Activated naive CD4-positive, alpha-beta T cell (primary cell): Measurements from ENCODE around the gene KMT2C.
"Not testable (repeated sequence)": the region's sequence is repeated elsewhere in the genome, so short reads cannot be mapped to it uniquely, and the experiment has no call there.

Source experiments
- DNase-seq, 4 experiments: peaks; one replicate each; lab custom pipeline; 2025; lab: John Stamatoyannopoulos, UW

KMT2C gene

DNA sequence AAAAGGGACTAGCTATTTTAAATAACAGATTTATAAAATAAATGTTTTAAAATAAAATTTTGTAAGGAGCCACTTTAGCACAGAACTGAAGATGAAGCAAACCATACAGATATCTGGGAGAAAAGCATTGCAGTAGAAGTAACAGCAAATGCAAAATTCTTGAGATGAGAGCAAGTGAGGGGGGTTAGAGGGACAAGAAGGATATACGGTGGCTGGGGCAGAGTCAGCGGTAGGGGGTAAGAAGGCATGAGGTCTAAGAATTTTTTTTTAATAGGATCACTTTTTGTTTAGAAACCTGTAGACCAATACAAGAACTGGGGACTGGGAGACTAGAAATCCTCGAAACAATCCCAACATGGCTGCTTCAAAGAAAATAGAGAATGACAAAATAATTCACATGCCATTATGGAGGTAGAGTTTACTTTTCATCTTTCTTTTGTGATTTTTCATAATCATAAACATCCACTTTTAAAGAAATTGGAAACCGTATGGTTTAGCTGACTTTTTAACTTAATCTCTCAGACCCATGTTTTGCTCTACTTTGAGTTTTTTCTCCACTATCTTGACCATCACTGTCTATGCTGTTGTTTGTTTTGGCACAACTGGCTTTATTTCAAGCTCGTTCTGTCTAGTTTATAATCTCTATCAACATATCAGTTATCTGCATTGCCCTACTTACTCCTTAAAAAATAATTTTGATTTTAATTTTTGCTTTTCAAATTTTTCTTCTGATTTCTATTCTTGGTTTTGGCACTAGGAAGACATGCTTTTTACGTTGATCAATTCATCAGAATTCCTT lies 73.5 kb downstream of the KMT2C start:
- no peak for DNase-seq

DNA sequence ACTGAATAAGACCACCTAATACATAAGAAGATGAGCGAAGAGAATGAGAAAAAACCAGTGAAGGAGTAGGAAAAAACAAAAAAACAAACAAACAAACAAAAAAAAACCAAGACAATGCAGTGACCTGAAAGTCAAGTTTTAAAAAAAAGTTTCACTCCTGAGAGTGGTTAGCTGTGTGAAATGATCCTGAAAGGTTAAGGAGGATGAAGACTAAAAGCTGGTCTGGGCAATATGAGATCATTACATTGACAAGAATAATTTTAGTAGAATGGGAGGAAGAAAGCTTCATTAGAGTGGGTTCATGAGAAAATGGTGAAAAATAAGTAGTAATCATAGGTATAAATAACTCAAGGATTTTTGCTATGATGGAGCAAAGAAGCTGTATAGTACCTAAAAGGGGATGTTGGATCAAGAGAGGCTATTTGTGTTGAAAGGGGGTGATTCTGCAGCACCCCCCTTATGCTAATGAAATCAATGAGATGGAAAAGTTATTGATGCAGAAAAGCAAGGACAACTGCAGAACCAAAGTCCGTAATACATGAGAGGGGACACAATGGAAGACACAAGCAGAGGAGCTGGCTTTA lies 80.2 kb downstream of the KMT2C start:
- no peak for DNase-seq

DNA sequence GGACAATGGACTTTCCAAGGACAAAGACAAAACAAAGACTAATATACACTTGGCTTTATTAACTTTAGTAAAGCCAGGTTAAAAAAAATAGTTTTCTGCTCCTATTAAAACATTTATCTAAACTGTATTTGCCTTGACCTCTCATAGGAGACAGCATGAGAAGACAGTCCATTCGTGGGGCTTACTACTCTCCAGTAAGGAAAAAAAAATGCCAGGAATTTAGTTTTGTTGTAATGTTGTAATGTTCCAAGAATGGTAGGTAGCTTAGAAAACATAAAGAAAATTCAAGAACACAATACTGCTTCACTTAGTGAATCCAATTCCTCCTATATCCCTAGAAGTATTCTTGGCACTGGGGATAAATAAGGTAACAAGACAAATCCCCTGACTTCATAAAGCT lies 81.7 kb downstream of the KMT2C start:
- DNase-seq, result no peak

DNA sequence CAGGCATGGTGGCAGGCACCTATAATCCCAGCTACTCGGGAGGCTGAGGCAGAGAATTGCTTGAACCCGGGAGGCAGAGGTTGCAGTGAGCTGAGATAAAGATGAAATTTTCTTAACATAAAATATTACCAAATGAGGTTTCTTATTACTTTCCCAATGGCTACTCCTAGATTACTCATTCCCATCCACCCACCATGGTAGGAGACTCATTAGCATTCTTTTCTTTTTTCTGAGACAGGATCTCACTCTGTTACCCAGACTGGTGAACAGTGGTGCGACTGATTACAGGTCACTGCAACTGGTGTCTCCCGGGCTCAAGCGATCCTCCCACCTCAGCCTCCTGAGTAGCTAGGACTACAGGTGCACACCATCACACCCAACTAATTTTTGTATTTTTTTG lies 82.5 kb downstream of the KMT2C start:
- DNase-seq, result not testable (repeated sequence)

DNA sequence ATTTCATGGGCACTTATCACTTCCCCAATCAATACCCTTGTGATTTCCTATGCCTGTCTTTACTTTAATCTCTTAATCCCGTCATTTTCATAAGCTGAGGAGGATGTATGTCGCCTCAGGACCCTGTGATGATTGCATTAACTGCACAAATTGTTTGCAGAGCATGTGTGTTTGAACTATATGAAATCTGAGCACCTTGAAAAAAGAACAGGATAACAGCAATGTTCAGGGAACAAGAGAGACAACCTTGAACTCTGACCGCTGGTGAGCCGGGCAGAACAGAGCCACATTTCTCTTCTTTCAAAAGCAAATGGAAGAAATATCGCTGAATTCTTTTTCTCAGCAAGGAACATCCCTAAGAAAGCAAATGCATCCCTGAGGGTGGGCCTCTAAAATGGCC lies 84.1 kb downstream of the KMT2C start:
- DNase-seq, result not testable (repeated sequence)

DNA sequence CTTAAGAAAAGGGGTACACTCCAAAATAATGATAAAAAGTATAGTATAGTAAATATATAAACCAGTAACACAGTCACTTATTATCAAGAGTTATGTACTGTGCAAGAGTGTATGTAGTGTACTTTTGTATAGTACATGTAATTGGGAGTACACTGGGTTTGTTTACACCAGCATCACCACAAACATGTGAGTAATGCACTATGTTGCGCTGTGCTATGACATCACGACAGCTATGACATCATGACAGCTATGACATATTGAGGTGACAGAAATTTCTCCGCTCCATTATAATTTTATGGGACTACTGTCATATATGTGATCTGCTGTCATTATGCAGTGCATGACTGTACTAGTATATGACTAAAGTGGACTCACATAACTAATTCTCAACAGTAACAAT lies 84.6 kb downstream of the KMT2C start:
- no peak for DNase-seq

DNA sequence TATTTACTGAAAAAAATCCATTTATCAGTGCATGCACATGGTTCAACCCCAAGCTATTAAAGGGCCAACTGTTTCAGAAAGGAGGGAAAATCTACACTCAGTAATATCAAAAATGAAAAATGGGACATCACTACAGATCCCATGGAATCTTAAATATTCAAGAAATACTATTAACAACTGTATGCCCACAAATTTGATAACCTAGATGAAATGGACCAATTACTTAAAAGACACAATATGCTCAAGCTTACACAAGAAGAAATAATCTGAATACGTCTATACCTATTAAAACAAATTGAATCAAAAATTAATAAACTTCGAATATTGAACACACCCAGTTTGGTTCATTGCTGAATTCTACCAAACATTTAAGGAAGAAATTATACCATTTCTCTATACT lies 87.9 kb downstream of the KMT2C start:
- DNase-seq, result no peak

DNA sequence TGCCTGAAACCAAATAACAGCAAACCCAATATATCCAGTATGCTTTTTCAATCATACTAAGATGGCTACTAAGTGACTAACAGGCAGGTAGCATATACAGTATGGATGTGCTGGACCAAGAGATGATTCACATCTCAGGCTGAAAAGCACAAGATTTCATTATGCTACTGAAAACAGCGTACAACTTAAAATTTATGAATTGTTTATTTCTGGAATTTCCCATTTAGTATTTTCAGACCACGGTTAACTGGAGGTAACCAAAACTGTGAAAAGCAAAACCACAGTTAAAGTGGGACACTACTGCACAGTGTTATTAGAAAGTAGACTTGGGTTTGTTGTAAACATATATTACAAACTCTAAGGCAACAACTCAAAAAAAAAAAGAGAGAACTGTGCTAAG lies 91.5 kb downstream of the KMT2C start:
- DNase-seq, result no peak

DNA sequence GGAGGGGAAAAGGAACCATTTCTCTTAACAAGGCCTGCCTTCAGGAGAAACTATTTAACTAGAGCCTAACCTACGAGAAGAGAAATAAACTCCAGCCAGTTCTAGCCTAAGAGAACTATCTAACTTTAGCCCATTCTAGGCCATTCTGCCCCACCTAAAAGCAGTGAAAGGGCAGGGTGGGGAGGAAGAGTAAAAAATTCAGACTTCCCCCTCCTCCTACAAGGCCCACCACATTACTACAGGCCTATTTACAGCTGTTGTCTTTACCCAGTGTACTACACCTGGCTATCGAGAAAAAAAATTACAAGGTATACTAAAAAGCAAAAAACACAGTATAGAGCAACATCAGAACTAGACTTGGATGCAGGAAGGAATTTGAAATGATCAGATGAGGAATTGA lies 93.0 kb downstream of the KMT2C start:
- no peak for DNase-seq

DNA sequence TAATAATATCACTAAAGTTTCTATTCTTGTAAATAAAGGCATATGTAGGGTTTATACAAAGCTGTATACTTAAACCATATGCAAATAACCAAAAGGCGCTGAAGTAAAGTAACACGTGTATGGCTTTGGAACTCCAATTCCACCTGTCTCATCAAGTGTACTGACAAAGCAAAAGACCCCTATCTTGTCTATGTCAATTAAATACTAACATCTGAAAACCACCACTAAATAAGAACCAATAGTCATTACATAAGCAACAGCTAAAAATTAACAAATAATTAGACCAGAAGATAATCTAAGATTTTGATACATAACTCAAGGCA lies 93.9 kb downstream of the KMT2C start:
- DNase-seq, result no peak

DNA sequence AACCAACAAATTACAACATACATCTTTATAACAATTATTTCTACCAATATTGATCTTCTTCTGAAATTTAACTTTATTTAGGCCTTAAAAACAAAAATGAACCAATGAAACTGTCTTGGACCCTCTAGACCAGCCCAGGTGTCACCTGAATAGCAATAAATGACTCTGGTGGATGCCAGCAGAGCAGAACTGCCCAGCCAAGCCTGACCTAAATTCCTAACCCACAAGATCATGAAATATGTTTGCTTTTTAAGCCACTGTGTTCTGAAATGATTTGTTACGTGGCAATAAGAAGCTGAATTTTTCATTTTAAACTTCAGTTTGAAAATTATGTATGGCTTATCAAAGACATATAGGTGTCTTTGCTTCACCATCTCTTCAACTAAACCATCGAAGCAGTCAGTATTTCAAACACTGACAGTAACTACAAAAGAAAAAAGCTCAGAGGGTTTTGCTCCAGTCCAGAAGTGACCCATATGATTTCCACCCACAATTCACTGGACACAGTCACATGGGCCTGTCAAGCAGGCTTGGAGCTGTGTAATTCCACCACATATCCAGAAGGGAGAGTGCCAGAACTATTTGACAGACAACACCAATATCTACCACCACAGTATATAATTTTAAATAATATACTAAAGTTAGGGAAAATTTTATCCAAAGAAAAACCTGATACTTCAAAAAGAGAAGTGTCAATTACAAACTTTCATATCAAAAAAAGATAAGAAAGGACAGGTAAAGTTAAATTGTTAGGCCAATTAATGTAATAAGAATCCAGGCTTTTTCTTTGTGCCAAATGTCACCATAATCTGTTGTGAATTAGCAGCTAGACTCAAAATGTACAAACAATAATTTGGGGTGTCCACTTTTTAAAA lies 94.5 kb downstream of the KMT2C start:
- DNase-seq, result no peak

DNA sequence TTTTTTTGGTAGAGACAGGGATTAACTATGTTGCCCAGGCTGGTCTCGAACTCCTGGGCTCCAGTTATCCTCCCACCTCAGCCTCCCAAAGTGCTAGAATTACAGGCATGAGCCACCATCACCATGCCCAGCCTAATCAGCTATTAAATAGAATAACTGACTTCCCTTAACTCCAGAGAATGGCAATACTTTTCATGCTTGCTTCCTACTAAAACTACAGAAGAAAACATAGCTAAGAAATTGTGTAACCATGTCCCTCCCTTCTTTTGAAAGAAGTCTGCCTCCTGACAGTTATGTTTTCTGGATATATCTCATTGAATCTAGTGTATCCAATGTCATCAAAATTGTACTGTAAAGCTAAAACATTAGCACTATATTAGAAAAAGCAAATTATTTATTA lies 95.6 kb downstream of the KMT2C start:
- DNase-seq, result no peak

DNA sequence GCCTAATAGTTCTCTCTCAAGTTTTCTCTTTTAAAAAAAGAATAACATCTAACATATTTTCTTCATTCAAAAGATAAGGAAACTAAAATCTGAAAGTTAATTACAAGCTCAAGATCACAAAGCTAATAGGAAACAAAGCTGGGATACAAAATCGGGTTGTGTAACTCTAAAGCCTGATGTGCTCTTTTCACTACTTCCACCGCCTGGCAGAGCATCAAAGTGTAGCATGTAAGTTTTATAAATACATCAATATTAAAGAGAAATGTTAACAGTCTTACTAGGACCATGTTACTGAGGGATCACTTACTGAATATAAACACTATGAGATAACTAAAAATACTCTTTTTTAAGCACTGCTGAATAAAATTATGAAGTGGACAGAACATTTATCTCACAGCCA lies 97.2 kb downstream of the KMT2C start:
- no peak for DNase-seq

DNA sequence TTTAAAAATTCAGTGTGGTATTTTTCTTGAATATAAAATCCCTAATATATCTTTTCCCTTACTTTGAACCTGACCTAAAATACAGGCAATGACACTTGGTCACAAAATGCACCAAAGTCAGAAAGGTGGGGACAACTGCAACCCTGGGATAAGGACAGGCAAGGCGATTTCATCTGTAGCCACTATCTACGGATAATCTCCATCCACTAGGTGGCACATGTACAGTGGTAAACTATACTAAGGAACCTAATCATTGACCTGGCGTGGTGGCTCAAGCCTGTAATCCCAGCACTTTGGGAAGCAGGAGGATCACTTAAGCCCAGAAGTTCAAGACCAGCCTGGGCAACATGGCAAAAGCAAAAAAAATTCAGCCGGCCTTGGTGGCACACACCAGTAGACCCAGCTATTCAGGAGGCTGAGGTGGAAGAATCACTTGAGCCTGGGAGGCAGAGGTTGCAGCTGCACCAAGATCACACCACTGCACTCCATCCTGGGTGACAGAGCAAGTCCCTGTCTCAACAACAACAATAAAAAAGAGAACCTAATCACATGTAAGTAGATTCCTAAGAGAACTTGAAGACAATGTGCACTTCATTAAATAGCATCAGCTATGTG lies 98.9 kb downstream of the KMT2C start:
- DNase-seq, result no peak

DNA sequence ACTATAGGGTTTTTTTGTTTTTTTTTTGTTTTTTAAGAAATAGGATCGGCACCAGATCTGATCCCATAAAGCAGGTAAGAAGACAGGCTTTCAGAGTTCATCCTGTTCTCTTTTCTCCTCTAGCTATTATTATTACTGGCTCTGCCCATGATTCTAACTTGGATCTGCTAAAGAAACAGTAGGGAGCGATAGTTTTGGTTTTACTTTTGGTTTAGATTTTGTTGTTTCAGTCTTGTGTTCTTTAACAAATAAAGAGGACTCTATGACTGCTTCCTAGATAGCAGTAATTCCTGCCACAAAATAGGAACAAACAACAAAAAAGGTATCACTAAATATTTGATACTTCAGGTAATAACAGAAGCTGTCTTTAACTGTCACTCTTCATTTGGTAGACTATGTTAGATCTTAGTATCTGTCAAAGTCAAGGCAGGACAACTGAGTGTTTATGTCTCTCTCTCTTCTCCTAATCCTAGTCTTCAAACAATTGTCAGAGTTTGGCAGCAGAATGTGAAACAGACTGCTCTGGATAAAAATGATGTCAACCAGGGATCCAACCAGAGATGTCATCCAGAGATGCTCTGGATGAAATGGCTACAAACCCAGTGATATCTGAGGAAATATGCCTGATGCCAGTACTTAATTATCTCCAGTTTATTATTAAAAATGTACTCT lies 99.8 kb downstream of the KMT2C start:
- no peak for DNase-seq

DNA sequence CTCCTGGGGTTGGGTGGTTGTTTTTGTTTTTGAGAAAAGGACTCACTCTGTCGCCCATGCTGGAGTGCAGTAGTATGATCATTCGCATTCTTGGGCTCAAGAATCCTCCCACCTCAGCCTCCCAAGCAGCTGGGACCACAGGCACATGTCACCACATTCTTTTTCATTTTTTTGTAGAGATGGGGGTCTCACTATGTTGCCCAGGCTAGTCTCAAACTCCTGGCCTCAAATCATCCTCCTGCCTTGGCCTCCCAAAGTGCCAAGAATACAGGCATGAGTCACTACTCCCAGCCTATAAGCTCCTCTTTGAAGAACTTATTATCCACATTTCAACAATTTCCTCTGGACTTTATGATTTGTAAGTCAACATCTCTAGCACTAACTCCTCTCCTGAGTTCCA lies 102.7 kb downstream of the KMT2C start:
- DNase-seq, result no peak

DNA sequence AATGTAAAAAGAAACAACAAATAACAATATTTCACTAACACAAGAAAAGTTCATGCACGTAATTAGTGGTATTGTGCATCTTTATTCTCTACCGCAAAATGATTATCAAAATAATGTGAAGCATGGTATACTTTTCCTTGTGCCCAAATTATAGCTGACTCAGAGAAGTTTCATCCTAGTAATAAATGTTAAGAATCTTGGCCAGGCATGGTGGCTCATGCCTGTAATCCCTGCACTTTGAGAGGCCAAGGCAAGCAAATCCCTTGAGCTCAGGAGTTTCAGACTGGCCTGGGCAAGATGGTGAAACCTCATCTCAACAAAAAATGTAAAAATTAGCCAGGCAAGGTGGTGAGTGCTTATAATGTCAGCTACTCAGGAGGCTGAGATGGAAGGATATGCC lies 105.0 kb downstream of the KMT2C start:
- DNase-seq, result no peak

DNA sequence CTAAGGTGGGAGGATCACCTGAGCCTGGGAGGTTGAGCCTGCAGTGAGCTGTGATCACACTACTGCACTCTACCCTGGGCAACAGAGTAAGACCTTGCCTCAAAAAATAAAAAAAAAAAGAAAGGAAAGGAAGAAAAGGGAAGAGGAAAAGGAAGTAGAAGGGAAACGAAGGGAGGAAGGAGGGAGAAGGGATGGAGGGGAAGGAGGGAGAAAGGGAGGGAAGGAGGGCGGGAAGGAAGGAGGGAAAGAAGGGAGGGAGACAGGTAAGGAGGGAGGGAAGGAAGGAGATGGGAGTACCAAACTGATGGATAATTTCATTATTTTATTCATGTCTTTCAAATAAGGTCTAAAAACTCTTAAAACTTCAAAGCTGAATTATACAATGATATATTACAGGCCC lies 106.3 kb downstream of the KMT2C start:
- DNase-seq, result no peak

DNA sequence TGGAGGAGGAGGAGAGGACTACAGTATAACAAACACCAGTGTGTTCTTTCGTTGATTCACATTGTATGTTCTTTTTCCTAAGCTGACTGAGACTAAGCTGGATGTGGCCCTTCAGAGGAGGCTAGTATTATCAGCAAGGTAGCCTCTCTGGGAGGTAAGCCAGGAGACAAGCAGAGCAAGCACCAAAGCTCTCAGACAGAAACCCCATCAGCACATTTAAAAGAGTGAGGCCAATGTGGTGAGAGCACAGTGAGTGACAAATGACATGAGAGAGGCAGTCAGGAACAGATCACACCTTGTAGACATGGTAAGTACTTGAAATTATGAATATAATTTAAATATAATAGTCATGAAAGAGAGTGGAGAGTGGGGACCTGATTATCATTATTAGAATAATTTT lies 107.6 kb downstream of the KMT2C start:
- DNase-seq, result no peak

DNA sequence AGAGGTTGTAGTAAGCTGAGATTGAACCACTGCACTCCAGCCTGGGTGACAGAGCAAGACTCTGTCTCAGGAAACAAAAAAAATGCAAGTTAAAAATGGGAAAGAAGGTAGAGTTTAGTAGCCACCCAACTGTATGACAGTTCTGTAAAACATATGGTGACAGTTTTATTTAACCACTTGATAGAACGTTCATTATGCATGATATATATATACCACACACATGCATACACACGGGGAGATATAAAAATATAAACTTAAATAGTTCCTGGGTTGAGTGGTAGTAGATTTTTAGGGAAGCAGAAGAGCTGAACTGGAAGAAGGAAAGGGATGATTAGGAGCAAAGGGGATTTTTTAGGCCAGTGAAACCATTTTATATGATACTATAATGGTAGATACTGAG lies 120.0 kb downstream of the KMT2C start:
- no peak for DNase-seq

DNA sequence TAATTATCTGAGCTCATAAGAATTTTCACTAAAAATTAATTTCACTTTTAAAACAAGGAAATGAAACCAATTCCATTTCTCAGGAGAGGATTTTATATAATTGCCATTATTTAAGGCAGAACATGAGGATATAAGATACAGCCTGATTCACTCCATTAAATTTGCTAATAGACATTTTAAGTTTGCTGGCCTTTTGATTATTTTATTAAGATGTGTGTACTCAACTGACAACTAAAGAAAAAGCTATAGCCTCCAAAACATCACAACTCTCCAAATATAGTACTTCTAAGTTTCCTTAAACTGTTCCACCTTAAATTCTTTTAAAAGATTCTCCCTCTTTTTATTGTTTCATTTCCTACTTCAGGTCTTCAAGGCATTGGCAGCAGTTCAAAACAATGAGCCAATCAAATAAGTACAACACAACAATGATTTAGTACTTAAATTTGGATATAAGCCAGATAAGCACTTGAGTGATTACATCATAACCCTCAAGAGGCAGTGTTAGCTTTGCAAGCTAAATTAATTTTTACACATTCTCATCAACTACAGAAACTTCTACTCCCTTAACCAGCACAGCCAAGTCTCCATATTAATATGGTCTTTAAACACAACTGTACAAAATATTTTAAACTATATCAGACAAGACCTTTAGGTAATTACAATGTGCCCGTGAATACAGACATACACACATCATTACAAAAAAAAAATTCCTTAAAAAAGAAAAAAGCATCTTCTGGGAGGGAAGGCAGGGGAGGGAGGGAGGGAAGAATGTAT lies 121.8 kb downstream of the KMT2C start:
- DNase-seq, result no peak
